ENCODE data around the gene DHRS3.
"Not testable (repeated sequence)": the region's sequence is repeated elsewhere in the genome, so short reads cannot be mapped to it uniquely, and the experiment has no call there.

The DHRS3 gene, protein sequence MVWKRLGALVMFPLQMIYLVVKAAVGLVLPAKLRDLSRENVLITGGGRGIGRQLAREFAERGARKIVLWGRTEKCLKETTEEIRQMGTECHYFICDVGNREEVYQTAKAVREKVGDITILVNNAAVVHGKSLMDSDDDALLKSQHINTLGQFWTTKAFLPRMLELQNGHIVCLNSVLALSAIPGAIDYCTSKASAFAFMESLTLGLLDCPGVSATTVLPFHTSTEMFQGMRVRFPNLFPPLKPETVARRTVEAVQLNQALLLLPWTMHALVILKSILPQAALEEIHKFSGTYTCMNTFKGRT

DNA sequence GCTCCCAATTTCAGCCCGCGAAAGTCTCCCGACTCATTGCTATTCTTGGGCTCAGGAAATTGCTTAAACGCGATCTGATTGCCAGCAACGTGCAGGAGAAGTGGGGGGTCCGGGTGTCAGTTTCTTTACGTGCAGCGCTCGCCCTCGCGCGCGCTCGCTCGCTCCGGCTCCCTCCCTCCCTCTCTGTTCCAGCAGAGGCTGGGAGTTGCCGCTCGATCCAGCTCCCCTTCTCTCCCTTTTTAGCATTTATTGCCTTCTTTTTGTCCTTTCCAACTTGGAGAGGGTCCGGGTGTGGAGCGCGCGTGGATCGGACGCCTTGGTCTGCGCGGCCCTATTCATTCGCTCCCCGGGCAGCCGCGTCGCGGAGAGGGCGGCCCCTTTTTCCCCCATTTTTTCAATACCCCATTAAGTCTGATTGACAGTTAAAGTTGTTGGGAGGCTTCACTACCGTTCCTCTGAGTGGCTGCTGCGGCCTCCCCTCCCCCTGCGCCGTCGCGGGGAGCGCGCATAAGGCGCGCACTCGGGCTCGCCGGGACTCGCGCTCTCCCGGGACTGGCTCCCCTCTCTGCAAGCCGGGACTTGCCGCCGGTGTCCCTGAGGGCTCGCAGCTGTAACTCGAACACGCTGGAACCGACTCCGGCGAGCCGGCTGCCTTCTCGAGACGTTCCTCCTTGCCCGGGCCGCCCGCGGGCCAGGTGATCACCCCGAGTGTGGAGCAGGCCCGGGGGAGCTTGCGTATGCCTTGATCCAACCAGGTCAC is at the start of gene DHRS3:
TSS of gene DHRS3 (minus strand) at position 310 of the 760 bp plus-strand sequence. CDS start 862 bp downstream, outside the sequence.
- no peaks in the 10 kb centered on the region for H3K27me3 ChIP-seq (replicated peaks; ENCODE audit: control insufficient read depth, insufficient read depth, low read length)
- DNase-seq (ENCODE audit: low read depth), result peak; percentile 86
- peak within 1 kb of the TSS; percentile 97 for H3K9ac ChIP-seq (ENCODE audit: low read length)
- peak within 1 kb of the TSS; percentile 93 for H3K4me3 ChIP-seq (ENCODE audit: low read length)
- H3K36me3 ChIP-seq (ENCODE audit: control insufficient read depth, insufficient read depth, low read length, severe bottlenecking), result peaks cover under 1% of the 10 kb centered on the region
- no peaks in the 10 kb centered on the region for H3K9me3 ChIP-seq (ENCODE audit: control insufficient read depth, low read length)
- peaks cover 43% of the 10 kb centered on the region for H3K4me1 ChIP-seq (ENCODE audit: control insufficient read depth, insufficient read depth, low read length)

DNA sequence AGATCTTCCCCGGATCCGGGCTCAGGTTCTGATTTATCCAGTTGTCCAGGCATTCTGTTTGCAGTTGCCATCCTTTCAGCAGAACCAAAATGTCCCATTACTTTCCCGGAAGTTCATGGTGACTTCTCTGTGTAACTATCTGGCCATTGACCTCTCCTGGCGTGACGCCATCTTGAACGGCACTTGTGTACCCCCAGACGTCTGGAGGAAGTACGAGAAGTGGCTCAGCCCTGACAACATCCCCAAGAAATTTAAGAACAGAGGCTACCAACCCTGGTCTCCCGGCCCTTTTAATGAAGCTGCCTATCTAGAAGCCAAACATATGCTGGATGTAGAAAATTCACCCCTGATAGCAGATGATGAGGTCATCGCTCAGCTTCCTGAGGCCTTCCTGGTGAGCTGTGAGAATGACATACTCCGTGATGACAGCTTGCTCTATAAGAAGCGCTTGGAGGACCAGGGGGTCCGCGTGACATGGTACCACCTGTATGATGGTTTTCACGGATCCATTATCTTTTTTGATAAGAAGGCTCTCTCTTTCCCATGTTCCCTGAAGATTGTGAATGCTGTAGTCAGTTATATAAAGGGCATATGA is 48.2 kb upstream of the DHRS3 start:
- Histone ChIP-seq H3K4me1 (ENCODE audit: control insufficient read depth, insufficient read depth, low read length) (no peaks in the 10 kb centered on the region), H3K36me3 (ENCODE audit: control insufficient read depth, insufficient read depth, low read length, severe bottlenecking) (no peaks in the 10 kb centered on the region), H3K27me3 (replicated peaks; ENCODE audit: control insufficient read depth, insufficient read depth, low read length) (peaks cover 6% of the 10 kb centered on the region), H3K4me3 (ENCODE audit: low read length) (no peak overlapping the region), H3K9ac (ENCODE audit: low read length) (no peak overlapping the region), H3K9me3 (ENCODE audit: control insufficient read depth, low read length) (peaks cover 25% of the 10 kb centered on the region)
- DNase-seq (ENCODE audit: low read depth), result no peak

DNA sequence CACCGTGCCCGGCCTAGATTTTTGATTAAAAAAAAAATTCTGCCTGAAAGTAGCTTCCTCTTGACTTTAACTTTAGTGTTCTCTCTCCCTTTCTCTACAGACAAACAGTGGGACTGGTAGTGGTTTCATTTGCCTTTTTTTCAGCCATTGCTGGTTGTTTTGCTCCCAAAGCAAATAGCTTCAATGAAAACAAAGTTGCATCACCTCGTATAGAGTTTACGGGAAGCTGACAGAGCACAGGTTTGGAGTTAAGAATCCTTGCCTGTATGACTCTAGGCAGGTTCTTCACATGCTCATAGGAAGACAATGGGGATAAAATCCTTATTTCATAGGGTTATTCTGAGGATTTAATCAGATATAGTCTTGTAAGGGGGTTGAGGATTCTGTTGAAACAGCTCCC is 47.5 kb upstream of the DHRS3 start:
- Histone ChIP-seq H3K36me3 (ENCODE audit: control insufficient read depth, insufficient read depth, low read length, severe bottlenecking) (no peaks in the 10 kb centered on the region), H3K27me3 (replicated peaks; ENCODE audit: control insufficient read depth, insufficient read depth, low read length) (peaks cover 5% of the 10 kb centered on the region), H3K9me3 (ENCODE audit: control insufficient read depth, low read length) (peaks cover 25% of the 10 kb centered on the region), H3K9ac (ENCODE audit: low read length) (no peak overlapping the region), H3K4me3 (ENCODE audit: low read length) (no peak overlapping the region), H3K4me1 (ENCODE audit: control insufficient read depth, insufficient read depth, low read length) (no peaks in the 10 kb centered on the region)
- no peak for DNase-seq (ENCODE audit: low read depth)

DNA sequence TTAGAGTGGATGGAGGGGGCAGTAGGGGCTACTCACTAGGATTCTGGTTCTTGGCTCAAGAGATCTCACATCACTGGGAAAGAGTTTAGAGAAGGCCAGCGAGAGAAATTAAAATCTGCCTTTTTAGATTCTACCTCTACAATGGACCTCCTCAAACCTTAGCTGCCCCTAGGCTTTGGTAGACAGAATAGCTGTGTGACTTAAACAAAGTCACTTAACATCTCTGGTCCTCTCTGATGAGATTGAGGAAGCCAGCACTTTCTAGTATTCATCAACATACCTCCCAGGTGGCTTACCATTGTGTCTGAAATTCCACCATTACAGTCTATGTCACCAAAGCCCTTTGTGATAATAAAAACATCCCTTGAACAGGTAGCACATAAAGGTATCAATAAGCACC is 44.5 kb upstream of the DHRS3 start:
- H3K4me1 ChIP-seq (ENCODE audit: control insufficient read depth, insufficient read depth, low read length), result no peaks in the 10 kb centered on the region
- H3K9me3 ChIP-seq (ENCODE audit: control insufficient read depth, low read length), result peaks cover 9% of the 10 kb centered on the region
- no peaks in the 10 kb centered on the region for H3K27me3 ChIP-seq (replicated peaks; ENCODE audit: control insufficient read depth, insufficient read depth, low read length)
- no peaks in the 10 kb centered on the region for H3K36me3 ChIP-seq (ENCODE audit: control insufficient read depth, insufficient read depth, low read length, severe bottlenecking)
- H3K9ac ChIP-seq (ENCODE audit: low read length), result no peak overlapping the region
- DNase-seq (ENCODE audit: low read depth), result no peak
- H3K4me3 ChIP-seq (ENCODE audit: low read length), result no peak overlapping the region

- H3K9me3 ChIP-seq (ENCODE audit: control insufficient read depth, low read length), result peaks cover 9% of the 10 kb centered on the region
- DNase-seq (ENCODE audit: low read depth), result no peak
- no peaks in the 10 kb centered on the region for H3K36me3 ChIP-seq (ENCODE audit: control insufficient read depth, insufficient read depth, low read length, severe bottlenecking)
- H3K9ac ChIP-seq (ENCODE audit: low read length), result no peak overlapping the region
- H3K4me3 ChIP-seq (ENCODE audit: low read length), result no peak overlapping the region
- no peaks in the 10 kb centered on the region for H3K4me1 ChIP-seq (ENCODE audit: control insufficient read depth, insufficient read depth, low read length)
- H3K27me3 ChIP-seq (replicated peaks; ENCODE audit: control insufficient read depth, insufficient read depth, low read length), result peaks cover 5% of the 10 kb centered on the region
Measured at GRCh38 chr1:12661606-12662219, 43.7 kb upstream of the DHRS3 start.

DNA sequence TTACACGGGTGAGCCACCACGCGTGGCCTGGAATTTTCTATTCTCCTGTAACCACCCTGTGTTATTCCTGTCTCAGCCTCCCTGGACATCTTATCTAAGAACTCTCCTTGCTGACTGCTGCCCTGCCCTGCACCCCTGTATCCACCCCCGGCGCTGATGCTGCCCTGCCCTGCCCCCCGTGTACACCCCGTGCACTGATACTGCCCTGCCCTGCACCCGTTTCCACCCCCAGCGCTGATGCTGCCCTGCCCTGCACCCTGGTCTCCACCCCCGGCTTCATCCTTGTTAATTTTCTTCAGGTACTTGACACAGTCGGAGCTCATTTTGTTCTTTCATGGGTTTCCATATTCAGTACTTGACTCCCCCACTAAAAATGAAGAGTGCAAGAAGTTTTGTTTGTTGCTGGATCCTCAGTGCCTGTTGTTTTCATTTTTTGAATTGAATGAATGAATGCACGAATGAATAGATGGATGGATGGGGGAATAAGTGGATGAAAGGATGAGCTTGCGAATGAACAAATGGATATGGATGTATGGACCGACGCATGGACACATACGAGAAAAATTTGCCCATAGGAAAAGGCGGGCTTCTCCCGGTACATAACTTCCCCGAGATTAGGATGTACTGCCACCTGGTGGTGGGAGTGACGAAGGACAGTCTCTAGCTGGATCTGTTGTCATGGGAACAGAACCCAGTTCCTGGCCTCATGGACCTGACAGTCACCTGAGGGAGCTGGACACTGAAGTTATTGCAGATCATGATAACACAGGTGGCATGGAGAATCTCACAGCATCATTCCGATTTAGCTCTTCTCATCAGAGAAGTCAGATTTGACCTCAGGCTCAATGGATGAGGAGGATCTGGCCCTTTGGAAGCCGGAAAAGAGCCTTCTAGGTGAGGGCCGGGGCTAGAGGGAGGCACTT is 40.8 kb upstream of the DHRS3 start:
- H3K36me3 ChIP-seq (ENCODE audit: control insufficient read depth, insufficient read depth, low read length, severe bottlenecking), result no peaks in the 10 kb centered on the region
- H3K4me3 ChIP-seq (ENCODE audit: low read length), result no peak overlapping the region
- peaks cover 5% of the 10 kb centered on the region for H3K27me3 ChIP-seq (replicated peaks; ENCODE audit: control insufficient read depth, insufficient read depth, low read length)
- no peaks in the 10 kb centered on the region for H3K4me1 ChIP-seq (ENCODE audit: control insufficient read depth, insufficient read depth, low read length)
- DNase-seq (ENCODE audit: low read depth), result peak; percentile 95
- H3K9ac ChIP-seq (ENCODE audit: low read length), result no peak overlapping the region
- peaks cover 9% of the 10 kb centered on the region for H3K9me3 ChIP-seq (ENCODE audit: control insufficient read depth, low read length)

GRCh38 chr1:12657885-12658512 is 40.0 kb upstream of the DHRS3 start:
- not testable (repeated sequence) for H3K4me1 ChIP-seq (ENCODE audit: control insufficient read depth, insufficient read depth, low read length); DNase-seq (ENCODE audit: low read depth); H3K36me3 ChIP-seq (ENCODE audit: control insufficient read depth, insufficient read depth, low read length, severe bottlenecking); H3K9me3 ChIP-seq (ENCODE audit: control insufficient read depth, low read length); H3K9ac ChIP-seq (ENCODE audit: low read length); H3K27me3 ChIP-seq (replicated peaks; ENCODE audit: control insufficient read depth, insufficient read depth, low read length); H3K4me3 ChIP-seq (ENCODE audit: low read length)

DNA sequence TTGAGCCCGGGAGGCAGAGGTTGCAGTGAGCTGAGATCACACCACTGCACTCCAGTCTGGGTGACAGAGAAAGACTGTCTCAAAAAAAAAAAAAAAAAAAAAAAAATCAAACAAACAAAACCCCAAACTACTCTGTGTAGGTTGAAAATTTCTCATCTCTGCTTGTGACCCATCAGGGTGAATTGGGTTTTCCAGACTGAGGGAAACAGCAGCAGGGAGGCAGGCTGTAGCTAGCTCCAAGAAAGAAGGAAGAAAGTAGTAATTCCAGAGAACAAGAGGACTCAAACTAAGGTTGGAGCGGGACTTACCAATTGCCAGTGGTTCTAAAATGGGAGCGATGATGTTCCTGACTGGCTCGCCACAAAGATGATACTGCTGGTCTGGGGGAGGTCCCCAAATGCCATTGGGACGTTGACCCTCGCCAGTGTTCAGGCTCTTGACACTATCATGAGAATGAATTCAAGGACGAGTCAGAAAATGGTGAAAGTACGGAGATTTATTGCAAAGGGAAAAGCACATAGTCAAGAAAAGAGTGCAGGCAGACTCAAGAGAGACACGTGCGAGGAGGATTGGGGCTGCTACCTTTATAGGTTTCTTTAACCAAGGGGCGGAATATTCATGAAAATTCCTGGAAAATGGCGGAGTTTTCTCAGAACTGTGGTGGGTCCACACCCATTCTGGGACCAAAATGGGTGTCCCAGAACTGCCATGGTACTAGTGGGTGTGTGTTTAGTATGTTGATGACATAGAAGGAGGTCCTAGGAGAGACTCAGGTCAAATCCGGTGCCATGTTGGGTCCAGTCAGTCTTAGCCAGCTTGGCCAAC is 39.3 kb upstream of the DHRS3 start:
- no peak overlapping the region for H3K4me3 ChIP-seq (ENCODE audit: low read length)
- DNase-seq (ENCODE audit: low read depth), result no peak
- H3K9me3 ChIP-seq (ENCODE audit: control insufficient read depth, low read length), result no peaks in the 10 kb centered on the region
- no peaks in the 10 kb centered on the region for H3K4me1 ChIP-seq (ENCODE audit: control insufficient read depth, insufficient read depth, low read length)
- no peak overlapping the region for H3K9ac ChIP-seq (ENCODE audit: low read length)
- no peaks in the 10 kb centered on the region for H3K36me3 ChIP-seq (ENCODE audit: control insufficient read depth, insufficient read depth, low read length, severe bottlenecking)
- H3K27me3 ChIP-seq (replicated peaks; ENCODE audit: control insufficient read depth, insufficient read depth, low read length), result peaks cover 5% of the 10 kb centered on the region

DNA sequence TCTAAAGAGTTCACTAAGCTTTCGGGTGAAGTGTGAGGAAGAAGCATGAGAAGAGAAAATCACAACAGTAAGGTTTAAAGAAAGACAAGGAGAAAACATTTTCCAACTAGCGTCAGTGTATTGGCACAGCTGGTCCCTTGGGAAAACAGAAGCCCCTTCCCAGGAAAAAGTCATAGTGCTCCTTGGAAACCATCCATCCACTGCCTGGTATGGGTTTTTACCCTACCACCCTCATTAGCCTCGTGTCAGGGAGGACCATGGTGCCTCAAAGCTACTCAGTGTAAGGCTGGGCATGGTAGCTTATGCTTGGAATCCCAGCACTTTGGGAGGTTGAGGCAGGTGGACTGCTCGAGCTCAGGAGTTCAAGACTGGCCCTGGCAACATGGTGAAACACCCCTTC is 38.6 kb upstream of the DHRS3 start:
- DNase-seq (ENCODE audit: low read depth), result no peak
- Histone ChIP-seq H3K4me3 (ENCODE audit: low read length) (no peak overlapping the region), H3K4me1 (ENCODE audit: control insufficient read depth, insufficient read depth, low read length) (no peaks in the 10 kb centered on the region), H3K27me3 (replicated peaks; ENCODE audit: control insufficient read depth, insufficient read depth, low read length) (peaks cover 5% of the 10 kb centered on the region), H3K36me3 (ENCODE audit: control insufficient read depth, insufficient read depth, low read length, severe bottlenecking) (no peaks in the 10 kb centered on the region), H3K9ac (ENCODE audit: low read length) (no peak overlapping the region), H3K9me3 (ENCODE audit: control insufficient read depth, low read length) (no peaks in the 10 kb centered on the region)

GRCh38 chr1:12654657-12655056 is 36.6 kb upstream of the DHRS3 start:
- no peak for DNase-seq (ENCODE audit: low read depth)
- no peaks in the 10 kb centered on the region for H3K9me3 ChIP-seq (ENCODE audit: control insufficient read depth, low read length)
- H3K27me3 ChIP-seq (replicated peaks; ENCODE audit: control insufficient read depth, insufficient read depth, low read length), result peaks cover 10% of the 10 kb centered on the region
- no peak overlapping the region for H3K4me3 ChIP-seq (ENCODE audit: low read length)
- no peaks in the 10 kb centered on the region for H3K36me3 ChIP-seq (ENCODE audit: control insufficient read depth, insufficient read depth, low read length, severe bottlenecking)
- no peak overlapping the region for H3K9ac ChIP-seq (ENCODE audit: low read length)
- H3K4me1 ChIP-seq (ENCODE audit: control insufficient read depth, insufficient read depth, low read length), result peaks cover 2% of the 10 kb centered on the region
